ENCODE results near the gene LSS.
"Not testable (repeated sequence)": the region's sequence is repeated elsewhere in the genome, so short reads cannot be mapped to it uniquely, and the experiment has no call there.

The LSS gene

GRCh38 chr21:46151261-46151988 lies 77.1 kb downstream of the LSS start:
- DNase-seq, result no peak

DNA sequence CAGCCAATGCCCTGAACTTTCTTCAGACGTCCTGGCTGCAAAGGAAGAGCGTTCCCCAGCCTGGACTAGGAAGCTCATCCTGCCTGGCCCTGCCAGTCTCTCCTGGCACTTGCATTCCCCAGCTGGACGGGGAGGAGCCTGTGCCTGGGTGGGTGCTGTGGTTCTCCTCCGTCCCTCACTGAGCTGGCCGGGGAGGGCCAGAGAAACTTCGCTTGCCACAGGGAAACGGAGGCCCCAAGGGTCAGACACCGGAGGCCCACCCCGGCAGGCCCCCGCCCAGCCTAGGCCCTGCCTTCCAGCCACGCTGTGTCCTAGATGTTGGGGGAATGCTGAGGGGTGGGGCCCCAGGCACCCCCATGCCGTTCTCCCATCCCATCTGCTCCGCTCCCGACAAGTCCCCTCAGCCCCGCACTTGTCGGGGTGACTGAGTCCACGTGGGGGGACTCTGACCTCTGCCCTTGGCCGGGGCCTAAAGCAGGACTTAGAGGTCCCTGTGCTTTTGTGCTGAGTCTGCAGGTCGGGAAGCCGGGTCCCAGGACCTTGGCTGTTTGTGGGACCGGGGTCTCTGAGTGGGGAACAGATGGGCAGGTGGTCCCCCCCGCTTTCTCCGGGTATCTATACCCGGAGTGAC lies 78.0 kb downstream of the LSS start:
- DNase-seq, result no peak

GRCh38 chr21:46150073-46150472 lies 78.5 kb downstream of the LSS start:
- no peak for DNase-seq

- no peak for DNase-seq
Measured at GRCh38 chr21:46149205-46149901, 79.2 kb downstream of the LSS start.

DNA sequence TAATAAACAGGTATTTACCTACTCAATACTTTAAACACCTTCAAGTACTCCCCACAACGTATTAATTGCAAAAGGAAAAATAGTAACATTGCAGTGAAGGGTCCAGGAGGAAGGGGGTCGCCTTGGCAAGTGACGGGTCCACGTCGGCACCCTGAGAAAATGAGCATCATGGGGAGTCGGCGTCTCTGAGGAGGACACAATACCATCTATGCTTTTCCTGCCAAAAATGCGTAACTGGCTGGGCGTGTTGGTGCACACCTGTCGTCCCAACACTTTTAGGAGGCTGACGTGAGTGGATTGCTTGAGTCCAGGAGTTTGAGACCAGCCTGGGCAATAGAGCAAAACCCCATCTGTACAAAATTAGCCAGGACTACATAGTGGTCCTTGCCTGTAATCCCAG lies 80.5 kb downstream of the LSS start:
- no peak for DNase-seq

DNA sequence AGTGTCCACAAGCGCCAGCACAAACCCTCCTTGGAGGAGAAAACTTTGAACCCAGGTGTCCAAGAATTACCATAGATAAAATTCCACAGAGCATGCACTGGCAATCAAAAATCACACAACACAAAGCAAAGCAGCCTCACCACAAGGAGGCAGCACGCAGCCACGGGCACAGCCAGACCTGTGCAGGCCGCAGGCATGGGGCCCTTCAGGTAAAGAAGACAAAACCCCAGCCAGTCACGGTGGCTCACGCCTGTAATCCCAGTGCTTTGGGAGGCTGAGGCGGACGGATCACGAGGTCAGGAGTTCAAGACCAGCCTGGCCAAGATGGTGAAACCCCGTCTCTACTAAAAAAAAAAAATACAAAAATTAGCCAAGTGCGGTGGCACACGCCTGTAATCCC lies 81.1 kb downstream of the LSS start:
- not testable (repeated sequence) for DNase-seq

GRCh38 chr21:46146856-46147255 lies 81.7 kb downstream of the LSS start:
- no peak for DNase-seq

DNA sequence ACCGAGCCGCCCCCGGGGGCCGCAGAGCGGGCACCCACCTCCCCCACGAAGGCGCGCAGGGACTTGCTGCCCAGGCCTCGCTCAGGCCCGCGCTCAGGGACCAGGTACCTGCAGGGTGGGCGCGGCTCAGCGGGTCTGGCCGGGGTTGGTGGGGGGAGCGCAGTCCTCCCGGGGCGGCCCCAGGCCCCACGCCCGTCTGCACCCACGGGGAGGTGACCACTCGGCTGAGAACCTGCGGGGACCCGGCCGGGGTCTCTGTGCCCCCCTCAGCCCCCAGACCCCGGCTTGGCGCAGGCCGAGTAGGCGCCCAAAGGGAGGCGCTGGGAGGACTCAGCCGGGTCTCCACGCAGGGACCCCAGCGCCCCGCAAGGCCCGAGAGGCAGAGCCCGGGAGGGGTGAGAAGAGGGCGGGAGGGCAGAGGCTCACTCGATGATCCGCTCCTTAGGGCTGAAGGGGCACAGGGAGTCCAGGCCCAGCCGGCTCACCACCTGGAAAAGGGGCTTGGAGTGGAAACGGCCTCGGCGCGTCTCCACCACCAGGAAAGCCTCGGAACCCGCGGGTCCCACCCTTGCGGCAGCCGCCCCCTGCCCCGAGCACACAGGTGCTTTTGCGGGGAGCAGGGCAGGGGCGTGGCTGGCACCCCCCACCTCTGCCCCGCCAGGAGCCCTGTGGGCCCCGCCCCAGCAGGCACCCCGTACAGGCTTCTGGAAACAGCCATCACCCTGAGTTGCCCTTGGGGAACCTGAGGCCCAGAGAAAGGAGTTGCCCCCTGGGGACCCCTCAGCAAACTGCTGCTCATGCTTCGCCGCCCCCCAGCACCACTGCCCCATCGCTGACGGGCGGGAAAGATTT lies 82.5 kb downstream of the LSS start:
- no peak for DNase-seq

DNA sequence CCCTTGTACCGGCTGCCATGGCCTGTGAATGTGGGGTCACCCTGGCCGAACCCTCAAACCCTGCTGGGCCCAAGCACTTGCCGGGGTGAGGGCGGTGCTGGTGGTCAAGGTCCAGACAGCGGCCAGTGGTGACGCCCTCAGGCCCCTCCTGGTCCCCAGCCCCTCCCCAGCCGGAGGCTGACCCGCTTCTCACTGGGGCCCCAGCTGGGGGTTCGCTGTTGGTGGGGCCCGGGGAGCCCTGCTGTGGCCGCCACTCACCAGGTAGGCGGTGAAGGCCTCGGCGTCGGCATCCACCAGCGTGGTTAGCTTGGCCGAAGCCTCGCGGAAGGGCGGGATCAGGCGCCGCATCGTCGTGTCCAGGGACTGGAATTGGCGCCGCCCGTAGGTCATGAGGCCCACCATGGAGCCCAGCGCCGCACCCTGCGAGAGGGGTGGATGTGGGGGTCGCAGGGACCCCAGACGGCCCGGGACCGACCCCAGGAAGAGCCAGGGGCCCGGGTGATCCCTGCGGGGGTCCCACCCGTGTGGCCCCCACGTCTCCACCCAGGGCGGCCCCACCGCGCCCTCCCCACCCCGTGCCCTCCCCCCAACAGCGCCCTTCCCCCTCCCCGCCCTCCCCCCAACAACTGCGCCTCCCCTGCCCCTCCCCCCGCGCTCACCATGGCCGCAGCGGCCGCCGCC lies 83.3 kb downstream of the LSS start:
- DNase-seq, result no peak

DNA sequence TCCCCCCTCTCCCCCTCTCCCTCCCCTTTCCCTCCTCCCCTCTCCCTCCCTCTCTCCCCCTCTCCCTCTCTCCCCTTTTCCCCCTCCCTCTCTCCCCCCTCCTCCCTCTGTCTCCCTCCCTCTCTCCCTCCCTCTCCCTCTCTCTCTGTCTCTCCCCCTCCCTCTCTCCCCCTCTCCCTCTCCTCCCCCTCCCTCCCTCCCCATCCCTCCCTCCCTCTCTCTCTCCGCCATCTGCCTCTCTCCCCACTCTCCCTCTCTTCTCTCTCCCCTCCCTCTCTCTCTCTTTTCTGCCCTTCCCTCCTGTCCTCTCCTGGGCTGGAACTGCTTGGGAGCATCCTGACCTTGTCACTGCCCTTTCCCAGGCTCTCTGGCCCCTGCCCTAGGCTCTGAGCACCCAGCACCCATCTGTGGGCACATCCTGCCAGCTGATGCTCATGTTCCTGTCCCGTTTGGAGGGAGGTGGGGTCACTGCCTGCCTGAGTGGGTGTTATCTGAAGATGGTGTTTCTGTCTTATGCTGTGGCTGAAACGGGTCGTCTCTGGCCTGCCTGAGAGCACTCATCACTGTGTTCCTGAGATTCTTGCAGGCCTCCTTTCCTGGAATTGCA lies 84.0 kb downstream of the LSS start:
- DNase-seq, result no peak

GRCh38 chr21:46142582-46143473 lies 85.7 kb downstream of the LSS start:
- DNase-seq, result no peak

DNA sequence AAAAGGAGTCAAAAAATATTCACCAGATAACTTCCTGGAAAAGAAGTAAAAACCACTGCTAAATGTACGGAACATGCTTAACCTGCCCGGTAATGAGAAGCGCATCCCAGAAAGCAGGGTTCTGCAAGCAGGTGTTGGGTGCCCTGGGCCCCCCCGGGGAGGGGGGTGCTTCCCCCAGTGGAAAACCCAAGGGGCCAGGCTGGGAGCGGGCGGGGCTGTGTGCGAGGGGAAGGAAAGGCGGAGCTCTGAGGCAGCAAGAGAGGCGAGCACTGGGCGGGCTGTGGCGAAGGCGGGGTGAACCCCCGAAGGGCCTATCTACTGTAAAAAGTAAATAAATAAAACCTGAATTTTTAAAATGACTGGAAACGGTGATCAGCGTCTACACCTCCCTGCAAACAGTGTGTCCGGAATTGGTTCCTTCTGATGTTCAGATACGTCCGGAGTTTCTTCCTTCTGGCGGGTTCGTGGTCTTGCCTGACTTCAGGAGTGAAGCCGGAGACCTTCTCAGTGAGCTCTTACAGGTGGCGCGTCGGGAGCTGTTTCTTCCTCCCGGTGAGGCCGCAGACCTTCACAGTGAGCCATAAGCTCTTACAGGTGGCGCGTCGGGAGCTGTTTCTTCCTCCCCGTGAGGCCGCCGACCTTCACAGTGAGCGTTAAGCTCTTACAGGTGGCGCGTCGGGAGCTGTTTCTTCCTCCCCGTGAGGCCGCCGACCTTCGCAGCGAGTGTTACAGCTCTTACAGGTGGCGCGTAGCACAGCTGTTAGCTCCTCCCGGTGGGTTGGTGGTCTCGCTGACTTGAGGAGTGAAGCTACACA lies 86.6 kb downstream of the LSS start:
- no peak for DNase-seq

DNA sequence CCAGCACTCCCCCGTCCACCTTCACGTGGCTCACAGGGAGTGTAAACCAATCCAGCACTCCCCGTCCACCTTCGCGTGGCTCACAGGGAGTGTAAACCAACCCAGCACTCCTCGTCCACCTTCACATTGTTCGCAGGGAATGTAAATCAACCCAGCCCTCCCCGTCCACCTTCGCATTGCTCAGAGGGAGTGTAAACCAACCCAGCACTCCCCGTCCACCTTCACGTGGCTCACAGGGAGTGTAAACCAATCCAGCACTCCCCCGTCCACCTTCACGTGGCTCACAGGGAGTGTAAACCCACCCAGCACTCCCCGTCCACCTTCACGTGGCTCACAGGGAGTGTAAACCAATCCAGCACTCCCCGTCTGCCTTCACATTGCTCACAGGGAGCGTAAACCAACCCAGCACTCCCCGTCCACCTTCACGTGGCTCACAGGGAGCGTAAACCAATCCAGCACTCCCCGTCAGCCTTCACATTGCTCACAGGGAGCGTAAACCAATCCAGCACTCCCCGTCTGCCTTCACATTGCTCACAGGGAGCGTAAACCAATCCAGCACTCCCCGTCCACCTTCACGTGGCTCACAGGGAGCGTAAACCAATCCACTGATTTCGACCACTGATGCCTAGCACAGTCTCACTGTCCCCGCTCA lies 88.1 kb downstream of the LSS start:
- not testable (repeated sequence) for DNase-seq

GRCh38 chr21:46139686-46140085 lies 88.9 kb downstream of the LSS start:
- DNase-seq, result no peak

DNA sequence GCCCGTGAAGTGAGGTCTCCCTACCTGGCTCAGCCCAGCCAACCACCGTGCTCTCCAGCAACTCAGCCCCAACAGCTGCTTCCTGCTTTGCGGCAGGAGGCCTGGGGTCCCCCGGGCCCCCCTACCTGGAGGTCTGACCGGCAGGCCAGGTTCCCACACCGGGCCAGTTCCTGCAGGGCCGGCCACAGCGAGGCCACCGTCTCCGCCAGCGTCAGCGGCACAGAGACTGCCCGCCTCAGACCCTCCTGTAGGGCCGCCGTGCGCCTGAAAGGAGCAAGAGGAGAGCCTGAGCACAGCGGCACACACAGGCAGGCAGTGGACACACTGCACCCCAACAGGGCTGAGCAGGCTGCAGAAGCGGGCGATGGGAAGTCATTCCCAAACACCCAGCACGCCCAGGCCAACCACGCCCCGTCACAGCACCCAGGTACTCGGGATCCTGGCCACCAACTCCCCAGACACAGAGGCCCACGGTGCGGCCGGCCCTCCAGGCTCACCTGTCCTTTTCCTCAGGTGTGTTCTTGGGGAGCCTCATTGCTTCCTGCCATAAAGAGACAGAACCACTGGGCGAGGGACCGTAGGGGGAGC lies 90.1 kb downstream of the LSS start:
- DNase-seq, result no peak

Data from suppressor macrophage treated with lipopolysaccharide for 4 hours (primary cell).